Upper lobe of left lung (tissue), 4 donors: ENCODE data around the gene USP48.

ENCODE experiments used
- CTCF ChIP-seq, 6 experiments: fragments of 450-650 bp in 4 of 6; fragments of 200-600 bp in 2 of 6; sonication (generic) in 2 of 6; IDR thresholded peaks; one replicate each; pipeline ENCODE4 v1.5.1; 2016 to 2019; ENCODE audit warnings: antibody characterized with exemption in 6 of 6
- POLR2AphosphoS5 ChIP-seq, 2 donors: sonication (generic); formaldehyde crosslinking; IDR thresholded peaks; one replicate each; pipeline ENCODE4 v1.5.1; 2017; ENCODE audit warnings: antibody characterized with exemption in 2 of 2

- TF ChIP-seq CTCF (IDR thresholded peaks at IDR 0.05), result no peak
- TF ChIP-seq POLR2AphosphoS5 (IDR thresholded peaks at IDR 0.05), result no peak
Measured at GRCh38 chr1:21677168-21677567, 105.8 kb downstream of the USP48 start.
